Hindlimb muscle (tissue), 1 donor: ENCODE data around the gene LGALS9C. TPM values are rescaled to one million over a fixed set of nuclear protein-coding genes. Genes with fewer than 3 reads are reported as not detected.
"Not testable (repeated sequence)": the region's sequence is repeated elsewhere in the genome, so short reads cannot be mapped to it uniquely, and the experiment has no call there.

Experiments used
- DNase-seq: peaks from one replicate; pipeline ENCODE4 v3.0.0-alpha.2; 2013
- polyA plus RNA-seq: library from polyadenylated mRNA; unstranded; fragments of 120-200 nt; gene quantifications from one replicate; pipeline ENCODE4 v1.2.1, GENCODE V29; 2013; ENCODE audit not compliant: insufficient read length

The LGALS9C gene
- polyA plus RNA-seq, 1 donor: not detected

- not testable (repeated sequence) for DNase-seq
These were observed 53.8 kb downstream of the LGALS9C start for GRCh38 chr17:18530405-18530804.

- DNase-seq: not testable (repeated sequence)
These were observed 65.6 kb downstream of the LGALS9C start for GRCh38 chr17:18542234-18542633.

GRCh38 chr17:18542907-18543306, 66.3 kb downstream of the LGALS9C start:
- DNase-seq: not testable (repeated sequence)

Other genes starting within 250 kb of the LGALS9C start
- 181 TPM for gene FLII, start 218.1 kb upstream of the LGALS9C start, polyA plus RNA-seq
- gene MIEF2, start 216.1 kb upstream of the LGALS9C start, polyA plus RNA-seq: 17.7 TPM
- 27.5 TPM for gene TOP3A, start 161.8 kb upstream of the LGALS9C start, polyA plus RNA-seq
- 9.9 TPM for gene SMCR8, start 161.5 kb upstream of the LGALS9C start, polyA plus RNA-seq
- 15.0 TPM for gene SHMT1, start 113.2 kb upstream of the LGALS9C start, polyA plus RNA-seq
- not detected for gene EVPLL, start 99.0 kb upstream of the LGALS9C start, polyA plus RNA-seq
- gene TBC1D28, start 167.6 kb downstream of the LGALS9C start, polyA plus RNA-seq: 0.36 TPM
- gene FOXO3B, start 205.5 kb downstream of the LGALS9C start, polyA plus RNA-seq: 4.9 TPM